IPS-NIHi7 (cell line): ENCODE results near the gene MSMO1.

Experiments
- DNase-seq: peaks from one replicate; pipeline ENCODE4 v3.0.0; 2012; ENCODE audit warnings: mixed read lengths; ENCODE audit errors: extremely low spot score

The MSMO1 gene

GRCh38 chr4:165388756-165389155 lies 61.3 kb downstream of the MSMO1 start:
- no peak for DNase-seq
